HCT116 (cell line): Measurements from ENCODE around the gene FAM47E. TPM values are rescaled to one million over a fixed set of nuclear protein-coding genes. Genes with fewer than 3 reads are reported as not detected.

ENCODE experiments used
- ATAC-seq: fragments of 200-7000 bp; cut with Tn5 transposase; 2 replicates; pipeline ENCODE4 v1.9.1; 2020; ENCODE audit warnings: mild to moderate bottlenecking, moderate library complexity
- BruUV-seq: library from RNA; stranded (reverse); fragments of 400-500 nt; replicated peaks from 2 replicates; lab custom pipeline; 2021; lab: Mats Ljungman, UMichigan
- CTCF ChIA-PET: fragments of 300-600 bp; sonication (Branson Sonifier 250); formaldehyde crosslinking; loops from one replicate; lab custom pipeline; 2021; ENCODE audit warnings: antibody characterized with exemption; lab: Charles Lee
- POLR2A ChIA-PET: fragments of 300-600, 350-600 bp; sonication (Branson Sonifier 250); formaldehyde crosslinking; loops from one replicate; lab custom pipeline; 2021; ENCODE audit warnings: antibody characterized with exemption; lab: Charles Lee
- RAD21 ChIA-PET, 2 experiments: fragments of 300-600 bp; sonication (Branson Sonifier 250); formaldehyde crosslinking; loops; one replicate each; lab custom pipeline; 2023; ENCODE audit warnings: low total read pairs in 2 of 2; ENCODE audit not compliant: uncharacterized antibody in 2 of 2, unreplicated experiment in 2 of 2, low non-redundant PET in 1 of 2; lab: Charles Lee
- DNase-seq: peaks from one replicate; pipeline ENCODE4 v3.0.0-alpha.2; 2010; ENCODE audit warnings: low read depth, low spot score
- H2AFZ ChIP-seq: fragments of 200-600 bp; shearing (Covaris generic), sonication (generic); 2 replicates; pipeline ENCODE4 v1.6.1; 2017; ENCODE audit warnings: low read depth, mixed run types, mixed read lengths, antibody characterized with exemption, low read length; ENCODE audit not compliant: poor library complexity, severe bottlenecking
- H3K27ac ChIP-seq: 2 replicates; pipeline ENCODE4 v1.5.1; 2012; ENCODE audit warnings: low read depth, low read length
- H3K27me3 ChIP-seq: fragments of 200-600 bp; sonication (generic); 2 replicates; pipeline ENCODE4 v1.6.1; 2016; ENCODE audit warnings: mixed run types, low read length, mixed read lengths; ENCODE audit not compliant: insufficient read depth
- H3K36me3 ChIP-seq, 2 experiments: fragments of 200-500 bp in 1 of 2; fragments of 200-600 bp in 1 of 2; sonication (Bioruptor generic) in 1 of 2; sonication (generic) in 1 of 2; 2 replicates each; pipeline versions ENCODE4 v1.5.1 to v1.6.1; 2014 to 2016; ENCODE audit warnings: low read length in 2 of 2, inconsistent platforms in 1 of 2, mixed read lengths in 1 of 2, mixed run types in 1 of 2; ENCODE audit not compliant: insufficient read depth in 2 of 2, control insufficient read depth in 1 of 2
- H3K4me1 ChIP-seq, 2 experiments: fragments of 200-600 bp in 1 of 2; sonication (generic) in 1 of 2; 2 replicates each; pipeline versions ENCODE4 v1.5.1 to v1.6.1; 2012 to 2017; ENCODE audit warnings: low read length in 2 of 2, inconsistent platforms in 1 of 2, mild to moderate bottlenecking in 1 of 2, mixed read lengths in 1 of 2, mixed run types in 1 of 2, moderate library complexity in 1 of 2; ENCODE audit not compliant: insufficient read depth in 2 of 2, control insufficient read depth in 1 of 2
- H3K4me2 ChIP-seq: fragments of 200-600 bp; sonication (generic); 2 replicates; pipeline ENCODE4 v1.6.1; 2017; ENCODE audit warnings: mixed run types, low read length, mixed read lengths
- H3K4me3 ChIP-seq, 2 experiments: fragments of 200-600 bp in 1 of 2; sonication (generic) in 1 of 2; replicated peaks in 1 of 2; 2 replicates each; pipeline ENCODE4 v1.5.1; 2011 to 2016; ENCODE audit warnings: low read length in 2 of 2, control low read depth in 1 of 2, low read depth in 1 of 2, mild to moderate bottlenecking in 1 of 2, mixed read lengths in 1 of 2, mixed run types in 1 of 2
- H3K79me2 ChIP-seq: fragments of 200-600 bp; sonication (generic); 2 replicates; pipeline ENCODE4 v1.6.1; 2017; ENCODE audit warnings: mild to moderate bottlenecking, mixed run types, low read length, moderate library complexity, mixed read lengths; ENCODE audit not compliant: insufficient read depth
- H3K9ac ChIP-seq: fragments of 200-600 bp; sonication (generic); 2 replicates; pipeline ENCODE4 v1.6.1; 2016; ENCODE audit warnings: low read length, mixed read lengths
- H3K9me2 ChIP-seq: fragments of 200-600 bp; sonication (generic), shearing (Covaris generic); 2 replicates; pipeline ENCODE4 v1.6.1; 2017; ENCODE audit warnings: mixed run types, mild to moderate bottlenecking, moderate library complexity; ENCODE audit not compliant: insufficient read depth
- H3K9me3 ChIP-seq, 2 experiments: fragments of 200-500 bp in 1 of 2; fragments of 200-600 bp in 1 of 2; sonication (Bioruptor generic) in 1 of 2; sonication (generic) in 1 of 2; 2 replicates each; pipeline ENCODE4 v1.6.1; 2014 to 2017; ENCODE audit warnings: low read length in 2 of 2, mixed read lengths in 2 of 2, inconsistent platforms in 1 of 2, low read depth in 1 of 2, mild to moderate bottlenecking in 1 of 2, mixed run types in 1 of 2, moderate library complexity in 1 of 2; ENCODE audit not compliant: control insufficient read depth in 1 of 2, insufficient read depth in 1 of 2
- H4K20me1 ChIP-seq: fragments of 200-600 bp; sonication (generic), shearing (Covaris generic); 2 replicates; pipeline ENCODE4 v1.6.1; 2017; ENCODE audit warnings: mixed run types, mild to moderate bottlenecking, moderate library complexity; ENCODE audit not compliant: insufficient read depth
- CBX3 ChIP-seq: IDR thresholded peaks from 2 replicates; pipeline ENCODE4 v1.6.1; 2012; ENCODE audit warnings: low read depth
- CEBPB ChIP-seq: IDR thresholded peaks from 2 replicates; pipeline ENCODE4 v1.6.1; 2012; ENCODE audit warnings: low read depth
- EGR1 ChIP-seq: IDR thresholded peaks from 2 replicates; pipeline ENCODE4 v1.6.1; 2012; ENCODE audit warnings: low read depth
- ELF1 ChIP-seq: IDR thresholded peaks from 2 replicates; pipeline ENCODE4 v1.6.1; 2012; ENCODE audit warnings: low read depth, borderline replicate concordance
- EZH2phosphoT487 ChIP-seq: fragments of 200-600 bp; IDR thresholded peaks from 2 replicates; pipeline ENCODE4 v1.6.1; 2018; ENCODE audit warnings: antibody characterized with exemption, borderline replicate concordance
- JUND ChIP-seq: IDR thresholded peaks from 2 replicates; pipeline ENCODE4 v1.6.1; 2012
- POLR2A ChIP-seq: IDR thresholded peaks from 2 replicates; pipeline ENCODE4 v1.7.0; 2011; ENCODE audit warnings: borderline replicate concordance; ENCODE audit not compliant: insufficient read depth, insufficient read length; ENCODE audit errors: extremely low read depth
- POLR2AphosphoS5 ChIP-seq: IDR thresholded peaks from 2 replicates; pipeline ENCODE4 v1.6.1; 2011; ENCODE audit warnings: mild to moderate bottlenecking, low read depth, low read length, moderate library complexity
- SRF ChIP-seq: IDR thresholded peaks from 2 replicates; pipeline ENCODE4 v1.6.1; 2012; ENCODE audit warnings: low read depth
- YY1 ChIP-seq: IDR thresholded peaks from 2 replicates; pipeline ENCODE4 v1.6.1; 2011; ENCODE audit warnings: low read length, low read depth, moderate library complexity, mild to moderate bottlenecking; ENCODE audit not compliant: insufficient replicate concordance; ENCODE audit errors: extremely low read depth
- intact Hi-C: fragments of 100-400 bp; cut with micrococcal nuclease; formaldehyde crosslinking; loops from 2 replicates; pipeline ENCODE4 v1.10.0; 2022
- total RNA-seq: library from RNA; stranded (reverse); gene quantifications from one replicate; pipeline ENCODE4 v1.2.1, GENCODE V29; 2021; ENCODE audit not compliant: unreplicated experiment
- TF ChIP-seq, protein P1 (sequence below): IDR thresholded peaks from 2 replicates; pipeline ENCODE4 v1.6.1; 2011; ENCODE audit warnings: mild to moderate bottlenecking, low read length, moderate library complexity; ENCODE audit not compliant: insufficient replicate concordance; ENCODE audit errors: extremely low read depth

FAM47E gene
- total RNA-seq, 1 experiment from 2014 or later = 0.91 TPM

GRCh38 chr4:76276813-76277212 is 25.3 kb downstream of the FAM47E start:
- no TSS peak for BruUV-seq
- no peak overlapping the region for H3K4me2 ChIP-seq
- no peaks in the 10 kb centered on the region for H3K4me1 ChIP-seq
- no peak for DNase-seq
- no peaks in the 10 kb centered on the region for H4K20me1 ChIP-seq
- H3K9me3 ChIP-seq = no peaks in the 10 kb centered on the region
- no peaks in the 10 kb centered on the region for H3K9me2 ChIP-seq
- no peak overlapping the region for H2AFZ ChIP-seq
- no peak overlapping the region for H3K4me3 ChIP-seq
- H3K27me3 ChIP-seq = no peaks in the 10 kb centered on the region
- ChIA-PET CTCF (interaction anchor here (1.1 kb wide), 1 partner anchor 101 kb away, joined by 4 read pairs; no protein-coding TSS in a partner anchor), POLR2A (no interaction called here), RAD21 (no interaction called here)
- no peak for TF ChIP-seq POLR2A
- TF ChIP-seq CEBPB = no peak
- no peak for TF ChIP-seq SRF
- TF ChIP-seq, protein P1, sequence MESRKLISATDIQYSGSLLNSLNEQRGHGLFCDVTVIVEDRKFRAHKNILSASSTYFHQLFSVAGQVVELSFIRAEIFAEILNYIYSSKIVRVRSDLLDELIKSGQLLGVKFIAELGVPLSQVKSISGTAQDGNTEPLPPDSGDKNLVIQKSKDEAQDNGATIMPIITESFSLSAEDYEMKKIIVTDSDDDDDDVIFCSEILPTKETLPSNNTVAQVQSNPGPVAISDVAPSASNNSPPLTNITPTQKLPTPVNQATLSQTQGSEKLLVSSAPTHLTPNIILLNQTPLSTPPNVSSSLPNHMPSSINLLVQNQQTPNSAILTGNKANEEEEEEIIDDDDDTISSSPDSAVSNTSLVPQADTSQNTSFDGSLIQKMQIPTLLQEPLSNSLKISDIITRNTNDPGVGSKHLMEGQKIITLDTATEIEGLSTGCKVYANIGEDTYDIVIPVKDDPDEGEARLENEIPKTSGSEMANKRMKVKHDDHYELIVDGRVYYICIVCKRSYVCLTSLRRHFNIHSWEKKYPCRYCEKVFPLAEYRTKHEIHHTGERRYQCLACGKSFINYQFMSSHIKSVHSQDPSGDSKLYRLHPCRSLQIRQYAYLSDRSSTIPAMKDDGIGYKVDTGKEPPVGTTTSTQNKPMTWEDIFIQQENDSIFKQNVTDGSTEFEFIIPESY = no peak
- no peak for TF ChIP-seq JUND
- no peak for TF ChIP-seq EGR1
- no peak for TF ChIP-seq POLR2AphosphoS5
- TF ChIP-seq ELF1 = no peak
- TF ChIP-seq CBX3 = no peak
- TF ChIP-seq EZH2phosphoT487 = no peak
- no peak for TF ChIP-seq YY1
- H3K27ac ChIP-seq = no peak overlapping the region
- H3K9ac ChIP-seq = no peak overlapping the region
- no peaks in the 10 kb centered on the region for H3K36me3 ChIP-seq
- no peak for ATAC-seq
- H3K79me2 ChIP-seq = no peaks in the 10 kb centered on the region
- intact Hi-C loops = no loop called here
